ENCODE measurements around the gene LOC128125822.
A peak's percentile ranks its signal among the peaks of the same experiment; 100 is the strongest.
"Not testable (repeated sequence)": the region's sequence is repeated elsewhere in the genome, so short reads cannot be mapped to it uniquely, and the experiment has no call there.

LOC128125822 gene

GRCh38 chr6:63582579-63583231 is 10.4 kb downstream of the LOC128125822 start:
- DNase-seq (ENCODE audit: low read depth): no peak

- no peak for DNase-seq (ENCODE audit: low read depth)
Measured at GRCh38 chr6:63584125-63584514, 11.8 kb downstream of the LOC128125822 start.

GRCh38 chr6:63584566-63584965 is 12.3 kb downstream of the LOC128125822 start:
- DNase-seq (ENCODE audit: low read depth): no peak

- not testable (repeated sequence) for DNase-seq (ENCODE audit: low read depth)
Measured at GRCh38 chr6:63585652-63586051, 13.4 kb downstream of the LOC128125822 start.

- no peak for DNase-seq (ENCODE audit: low read depth)
Measured at GRCh38 chr6:63589952-63590411, 17.7 kb downstream of the LOC128125822 start.

GRCh38 chr6:63592886-63593285 is 20.6 kb downstream of the LOC128125822 start:
- DNase-seq (ENCODE audit: low read depth): no peak

- DNase-seq (ENCODE audit: low read depth): peak; percentile 44
Measured at GRCh38 chr6:63597141-63598048, 25.1 kb downstream of the LOC128125822 start.

GRCh38 chr6:63598049-63599036 is 26.1 kb downstream of the LOC128125822 start:
- DNase-seq (ENCODE audit: low read depth): peak; percentile 51

GRCh38 chr6:63599243-63599642 is 27.0 kb downstream of the LOC128125822 start:
- no peak for DNase-seq (ENCODE audit: low read depth)

- no peak for DNase-seq (ENCODE audit: low read depth)
Measured at GRCh38 chr6:63600136-63600535, 27.9 kb downstream of the LOC128125822 start.

- DNase-seq (ENCODE audit: low read depth): no peak
Measured at GRCh38 chr6:63609231-63609630, 37.0 kb downstream of the LOC128125822 start.

- DNase-seq (ENCODE audit: low read depth): no peak
Measured at GRCh38 chr6:63610944-63611343, 38.7 kb downstream of the LOC128125822 start.

GRCh38 chr6:63611560-63611959 is 39.3 kb downstream of the LOC128125822 start:
- DNase-seq (ENCODE audit: low read depth): no peak

- DNase-seq (ENCODE audit: low read depth): peak; percentile 11
Measured at GRCh38 chr6:63615590-63615989, 43.3 kb downstream of the LOC128125822 start.

All from iris pigment epithelial cell (primary cell).